Retinal pigment epithelial cell (primary cell): ENCODE data around the gene ACACB.
A peak's percentile ranks its signal among the peaks of the same experiment; 100 is the strongest.

Experiments used
- DNase-seq: peaks from one replicate; pipeline ENCODE4 v3.0.0-alpha.2; 2010; ENCODE audit warnings: low read depth
- H3K4me3 ChIP-seq: 2 replicates; pipeline ENCODE4 v1.5.1; 2011; ENCODE audit warnings: mild to moderate bottlenecking, low read length, control low read depth, moderate library complexity
- CTCF ChIP-seq: conservative IDR thresholded peaks from 2 replicates; pipeline ENCODE4 v1.5.1; 2011; ENCODE audit warnings: low read depth, low read length, control low read depth, inconsistent platforms

Gene ACACB

DNA sequence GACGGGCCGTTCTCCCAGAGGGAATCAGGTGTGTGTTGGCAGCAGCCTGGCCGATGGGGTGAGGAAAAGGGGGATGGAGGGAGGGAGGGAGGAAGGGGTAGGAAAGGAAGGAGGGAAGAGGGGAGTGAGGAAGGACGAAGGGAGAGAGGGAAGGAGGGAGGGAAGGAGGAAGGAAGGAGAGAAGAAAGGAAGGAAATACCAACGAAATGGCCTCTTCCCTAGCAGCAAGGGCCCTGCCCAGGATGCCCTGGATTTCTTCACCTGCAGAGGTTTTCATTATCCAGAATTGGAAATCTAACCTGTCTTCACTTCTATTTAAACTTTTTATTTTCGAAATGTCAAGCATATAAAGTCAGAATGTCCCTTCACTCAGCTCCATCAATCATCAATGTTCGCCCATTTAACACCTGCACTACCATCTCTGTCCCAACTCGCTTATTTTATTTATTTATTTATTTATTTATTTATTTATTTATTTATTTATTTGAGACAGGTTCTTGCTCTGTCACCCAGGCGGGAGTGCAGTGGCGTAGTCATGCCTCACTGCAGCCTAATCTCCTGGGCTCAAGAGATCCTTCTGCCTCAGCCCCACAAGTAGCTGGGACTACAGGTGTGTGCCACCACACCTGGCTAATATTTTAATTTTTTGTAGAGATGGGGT is 70.7 kb downstream of the ACACB start:
- no peak for DNase-seq
- TF ChIP-seq CTCF: no peak
- no peak overlapping the region for H3K4me3 ChIP-seq

GRCh38 chr12:109188108-109188712 is 71.8 kb downstream of the ACACB start:
- H3K4me3 ChIP-seq: no peak overlapping the region
- no peak for TF ChIP-seq CTCF
- no peak for DNase-seq

DNA sequence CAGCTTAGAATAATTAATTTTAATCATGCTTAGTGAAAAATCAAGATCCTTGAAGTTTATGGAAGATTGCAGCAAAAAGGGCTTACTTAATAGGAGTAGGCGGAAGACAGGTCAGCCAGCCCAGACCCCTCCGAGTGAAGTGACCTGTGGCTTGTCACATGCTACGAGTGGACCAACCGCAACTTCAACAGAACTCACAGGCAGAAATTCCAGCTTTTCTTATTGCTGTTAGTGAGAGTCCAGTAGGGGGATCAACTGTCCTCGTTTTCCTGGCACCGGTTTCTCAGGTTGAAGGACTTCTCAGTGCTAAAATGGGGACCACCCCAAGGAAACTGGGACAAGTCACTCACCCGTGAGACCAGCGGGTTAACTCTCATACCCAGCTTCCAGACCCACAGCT is 72.9 kb downstream of the ACACB start:
- peak; percentile 21 for TF ChIP-seq CTCF
- H3K4me3 ChIP-seq: no peak overlapping the region
- DNase-seq: no peak

- H3K4me3 ChIP-seq: no peak overlapping the region
- TF ChIP-seq CTCF: no peak
- DNase-seq: no peak
Measured at GRCh38 chr12:109191621-109192250, 75.3 kb downstream of the ACACB start.

GRCh38 chr12:109192358-109192757 is 76.0 kb downstream of the ACACB start:
- no peak for TF ChIP-seq CTCF
- H3K4me3 ChIP-seq: no peak overlapping the region
- DNase-seq: no peak

GRCh38 chr12:109193896-109194295 is 77.5 kb downstream of the ACACB start:
- H3K4me3 ChIP-seq: no peak overlapping the region
- DNase-seq: no peak
- TF ChIP-seq CTCF: no peak

DNA sequence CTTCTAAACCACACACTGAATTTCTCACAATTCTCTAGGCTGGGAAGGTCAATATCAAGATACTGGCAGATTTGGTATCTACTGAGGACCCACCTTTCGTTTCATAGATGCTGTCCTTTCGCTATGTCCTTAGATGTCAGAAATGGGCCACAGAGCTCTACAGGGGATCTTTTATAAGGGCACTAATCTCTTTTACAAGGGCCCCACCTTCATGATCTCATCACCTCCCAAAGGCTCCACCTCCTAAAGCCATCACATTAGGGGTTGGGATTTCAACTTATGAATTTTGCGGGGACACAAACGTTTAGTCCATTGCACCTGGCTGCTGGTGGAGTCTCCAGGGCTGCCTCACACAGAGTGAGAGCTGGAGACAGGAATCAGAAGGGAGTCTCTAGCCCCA is 79.9 kb downstream of the ACACB start:
- H3K4me3 ChIP-seq: no peak overlapping the region
- TF ChIP-seq CTCF: no peak
- no peak for DNase-seq
